Upper lobe of right lung (tissue), 1 donor: ENCODE measurements around the gene POM121C. TPM values are rescaled to one million over a fixed set of nuclear protein-coding genes. Genes with fewer than 3 reads are reported as not detected.
A peak's percentile ranks its signal among the peaks of the same experiment; 100 is the strongest.
"Not testable (repeated sequence)": the region's sequence is repeated elsewhere in the genome, so short reads cannot be mapped to it uniquely, and the experiment has no call there.

Experiments used
- ATAC-seq: fragments of 200-7000 bp; cut with Tn5 transposase; one replicate; pipeline ENCODE4 v1.9.1; 2020; ENCODE audit warnings: mild to moderate bottlenecking, moderate library complexity
- DNase-seq: peaks from one replicate; pipeline ENCODE4 v3.0.0-alpha.2; 2020
- H3K27ac ChIP-seq: fragments of 200-600 bp; one replicate; pipeline ENCODE4 v1.8.0; 2022
- H3K27me3 ChIP-seq: fragments of 200-600 bp; one replicate; pipeline ENCODE4 v1.8.0; 2022; ENCODE audit warnings: mild to moderate bottlenecking
- H3K36me3 ChIP-seq: fragments of 200-600 bp; one replicate; pipeline ENCODE4 v1.8.0; 2022
- H3K4me1 ChIP-seq: fragments of 200-600 bp; one replicate; pipeline ENCODE4 v1.8.0; 2022
- H3K4me3 ChIP-seq: fragments of 200-600 bp; one replicate; pipeline ENCODE4 v1.8.0; 2022; ENCODE audit warnings: mild to moderate bottlenecking
- H3K9me3 ChIP-seq: fragments of 200-600 bp; one replicate; pipeline ENCODE4 v1.8.0; 2022
- intact Hi-C: fragments of 100-400 bp; cut with DNase I; formaldehyde crosslinking; loops from one replicate; pipeline ENCODE4 v1.11.0; 2022
- total RNA-seq: library from RNA; stranded (reverse); fragmentation: NEBNext Ultra II Directional; extraction: Animal tissue kit (Norgen Biotek cat#: 25700); gene quantifications from one replicate; pipeline ENCODE4 v1.2.1, GENCODE V29; 2021
- donor health status: DM: no; HTN: yes; CAD: no; lungs with severe emphysema.

Gene POM121C
- total RNA-seq, 1 donor from 2014 or later, result 38.5 TPM

GRCh38 chr7:75421798-75422710 lies 64.0 kb downstream of the POM121C start:
- DNase-seq, H3K4me1 ChIP-seq, H3K27ac ChIP-seq, H3K9me3 ChIP-seq, ATAC-seq, intact Hi-C loops, H3K4me3 ChIP-seq, H3K27me3 ChIP-seq: not testable (repeated sequence)
- peaks cover 23% of the 10 kb centered on the region for H3K36me3 ChIP-seq

- H3K36me3 ChIP-seq, result peaks cover 30% of the 10 kb centered on the region
- H3K27ac ChIP-seq, H3K9me3 ChIP-seq, ATAC-seq, H3K27me3 ChIP-seq, intact Hi-C loops, DNase-seq, H3K4me1 ChIP-seq, H3K4me3 ChIP-seq: not testable (repeated sequence)
Observed at GRCh38 chr7:75420152-75420551, 65.9 kb downstream of the POM121C start.

GRCh38 chr7:75419693-75420092 lies 66.4 kb downstream of the POM121C start:
- H3K4me3 ChIP-seq, intact Hi-C loops, H3K27ac ChIP-seq, H3K27me3 ChIP-seq, H3K9me3 ChIP-seq, H3K4me1 ChIP-seq, DNase-seq, ATAC-seq: not testable (repeated sequence)
- H3K36me3 ChIP-seq, result peaks cover 30% of the 10 kb centered on the region

- H3K27me3 ChIP-seq, H3K4me3 ChIP-seq, H3K27ac ChIP-seq, ATAC-seq, DNase-seq, H3K9me3 ChIP-seq, H3K4me1 ChIP-seq, intact Hi-C loops: not testable (repeated sequence)
- peaks cover 25% of the 10 kb centered on the region for H3K36me3 ChIP-seq
Observed at GRCh38 chr7:75419210-75419609, 66.9 kb downstream of the POM121C start.

GRCh38 chr7:75418292-75418858 lies 67.7 kb downstream of the POM121C start:
- DNase-seq, intact Hi-C loops, H3K27ac ChIP-seq, H3K27me3 ChIP-seq, H3K4me3 ChIP-seq, H3K9me3 ChIP-seq, H3K4me1 ChIP-seq: not testable (repeated sequence)
- ATAC-seq, result peak; percentile 51
- peaks cover 19% of the 10 kb centered on the region for H3K36me3 ChIP-seq

- DNase-seq, H3K27me3 ChIP-seq, H3K4me1 ChIP-seq, H3K4me3 ChIP-seq, H3K9me3 ChIP-seq, H3K27ac ChIP-seq, ATAC-seq, intact Hi-C loops: not testable (repeated sequence)
- H3K36me3 ChIP-seq, result peaks cover 17% of the 10 kb centered on the region
Observed at GRCh38 chr7:75416787-75417186, 69.3 kb downstream of the POM121C start.

- H3K27ac ChIP-seq, H3K4me3 ChIP-seq, intact Hi-C loops, DNase-seq, H3K27me3 ChIP-seq, H3K9me3 ChIP-seq, H3K36me3 ChIP-seq, H3K4me1 ChIP-seq, ATAC-seq: not testable (repeated sequence)
Observed at GRCh38 chr7:75415829-75416373, 70.2 kb downstream of the POM121C start.

- H3K4me1 ChIP-seq, DNase-seq, H3K27me3 ChIP-seq, H3K4me3 ChIP-seq, intact Hi-C loops, H3K36me3 ChIP-seq, H3K9me3 ChIP-seq, ATAC-seq, H3K27ac ChIP-seq: not testable (repeated sequence)
Observed at GRCh38 chr7:75415428-75415817, 70.7 kb downstream of the POM121C start.

- H3K9me3 ChIP-seq, H3K27me3 ChIP-seq, H3K4me1 ChIP-seq, intact Hi-C loops, H3K27ac ChIP-seq, DNase-seq, ATAC-seq, H3K4me3 ChIP-seq, H3K36me3 ChIP-seq: not testable (repeated sequence)
Observed at GRCh38 chr7:75414708-75415427, 71.2 kb downstream of the POM121C start.

GRCh38 chr7:75414204-75414603 lies 71.9 kb downstream of the POM121C start:
- ATAC-seq, H3K27ac ChIP-seq, H3K4me1 ChIP-seq, H3K9me3 ChIP-seq, H3K36me3 ChIP-seq, DNase-seq, intact Hi-C loops, H3K4me3 ChIP-seq, H3K27me3 ChIP-seq: not testable (repeated sequence)

- H3K9me3 ChIP-seq, DNase-seq, H3K36me3 ChIP-seq, ATAC-seq, intact Hi-C loops, H3K4me3 ChIP-seq, H3K27me3 ChIP-seq, H3K4me1 ChIP-seq, H3K27ac ChIP-seq: not testable (repeated sequence)
Observed at GRCh38 chr7:75410823-75411173, 75.3 kb downstream of the POM121C start.

- peak overlapping the region; percentile 44 for H3K4me3 ChIP-seq
- H3K4me1 ChIP-seq, H3K27ac ChIP-seq, H3K9me3 ChIP-seq, H3K27me3 ChIP-seq, H3K36me3 ChIP-seq, intact Hi-C loops, DNase-seq: not testable (repeated sequence)
- peak; percentile 99 for ATAC-seq
Observed at GRCh38 chr7:75409880-75410822, 75.9 kb downstream of the POM121C start.

- H3K9me3 ChIP-seq, DNase-seq, H3K4me3 ChIP-seq, H3K27me3 ChIP-seq, H3K27ac ChIP-seq, H3K36me3 ChIP-seq, ATAC-seq, H3K4me1 ChIP-seq, intact Hi-C loops: not testable (repeated sequence)
Observed at GRCh38 chr7:75404663-75405062, 81.4 kb downstream of the POM121C start.
